ENCODE results near the gene LRBA. TPM values are rescaled to one million over a fixed set of nuclear protein-coding genes. Genes with fewer than 3 reads are reported as not detected.

The LRBA gene
- total RNA-seq, 1 donor from 2014 or later, result 68.0 TPM

DNA sequence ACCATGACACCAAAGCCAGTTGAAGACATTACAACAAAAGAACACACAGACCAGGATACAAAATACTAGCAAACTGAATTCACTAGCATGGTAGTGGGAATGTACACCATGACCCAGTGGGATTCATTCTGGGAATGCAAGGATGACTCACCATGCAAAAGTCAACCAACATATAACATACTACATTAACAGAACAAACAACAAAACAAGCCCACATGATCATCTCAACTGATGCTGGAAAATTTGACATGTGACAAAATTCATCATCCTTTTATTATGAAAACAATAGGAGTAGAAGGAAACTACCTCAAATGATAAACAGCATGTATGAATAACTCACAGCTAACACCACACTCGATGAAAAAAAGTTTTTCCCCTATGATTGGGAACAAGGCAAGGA lies 746.6 kb downstream of the LRBA start:
- peaks cover 0 to 8% of the 10 kb centered on the region in 2 donors for H3K36me3 ChIP-seq
- no peaks in the 10 kb centered on the region for H3K4me1 ChIP-seq
- intact Hi-C loops (cut with DNase I), result no loop called here
- no peak overlapping the region for H3K27ac ChIP-seq
- TF ChIP-seq, protein P1, sequence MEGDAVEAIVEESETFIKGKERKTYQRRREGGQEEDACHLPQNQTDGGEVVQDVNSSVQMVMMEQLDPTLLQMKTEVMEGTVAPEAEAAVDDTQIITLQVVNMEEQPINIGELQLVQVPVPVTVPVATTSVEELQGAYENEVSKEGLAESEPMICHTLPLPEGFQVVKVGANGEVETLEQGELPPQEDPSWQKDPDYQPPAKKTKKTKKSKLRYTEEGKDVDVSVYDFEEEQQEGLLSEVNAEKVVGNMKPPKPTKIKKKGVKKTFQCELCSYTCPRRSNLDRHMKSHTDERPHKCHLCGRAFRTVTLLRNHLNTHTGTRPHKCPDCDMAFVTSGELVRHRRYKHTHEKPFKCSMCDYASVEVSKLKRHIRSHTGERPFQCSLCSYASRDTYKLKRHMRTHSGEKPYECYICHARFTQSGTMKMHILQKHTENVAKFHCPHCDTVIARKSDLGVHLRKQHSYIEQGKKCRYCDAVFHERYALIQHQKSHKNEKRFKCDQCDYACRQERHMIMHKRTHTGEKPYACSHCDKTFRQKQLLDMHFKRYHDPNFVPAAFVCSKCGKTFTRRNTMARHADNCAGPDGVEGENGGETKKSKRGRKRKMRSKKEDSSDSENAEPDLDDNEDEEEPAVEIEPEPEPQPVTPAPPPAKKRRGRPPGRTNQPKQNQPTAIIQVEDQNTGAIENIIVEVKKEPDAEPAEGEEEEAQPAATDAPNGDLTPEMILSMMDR (IDR thresholded peaks at IDR 0.05), result no peak
- no peak for TF ChIP-seq POLR2A (IDR thresholded peaks at IDR 0.05)
- no peak for TF ChIP-seq POLR2AphosphoS5 (IDR thresholded peaks at IDR 0.05; ENCODE audit: insufficient read depth in 1 of 2, low read depth in 1 of 2)
- DNase-seq (ENCODE audit: extremely low spot score in 2 of 2), result no peak
- H3K9me3 ChIP-seq, result no peaks in the 10 kb centered on the region
- no peaks in the 10 kb centered on the region for H3K27me3 ChIP-seq
- no peak overlapping the region for H3K4me3 ChIP-seq

DNA sequence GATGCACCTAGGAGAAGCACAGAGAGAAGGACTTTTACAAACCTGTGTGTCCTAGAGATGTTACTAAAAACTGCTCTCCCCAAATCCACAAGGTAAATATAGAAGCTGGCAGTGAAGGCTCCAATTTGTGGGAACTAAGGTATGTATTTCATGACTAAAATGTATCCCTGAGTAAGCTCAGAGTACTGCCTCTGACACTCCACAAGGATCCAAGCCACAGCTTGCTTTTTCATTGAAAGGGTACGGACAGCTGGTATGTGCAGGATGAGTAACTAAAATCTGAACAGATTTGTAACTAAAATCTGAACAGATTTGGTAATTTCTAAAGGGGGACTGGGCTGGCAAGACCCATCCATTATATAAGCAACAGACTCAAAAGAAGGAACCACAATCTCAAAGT lies 749.3 kb downstream of the LRBA start:
- Histone ChIP-seq H3K27me3 (no peaks in the 10 kb centered on the region), H3K9me3 (no peaks in the 10 kb centered on the region), H3K4me3 (no peak overlapping the region), H3K4me1 (no peaks in the 10 kb centered on the region), H3K27ac (no peak overlapping the region), H3K36me3 (no peaks in the 10 kb centered on the region)
- intact Hi-C loops (cut with DNase I), result no loop called here
- DNase-seq (ENCODE audit: extremely low spot score in 2 of 2), result no peak
- TF ChIP-seq POLR2A (IDR thresholded peaks at IDR 0.05) (no peak), POLR2AphosphoS5 (IDR thresholded peaks at IDR 0.05; ENCODE audit: insufficient read depth in 1 of 2, low read depth in 1 of 2) (no peak)
- TF ChIP-seq, protein P1 (IDR thresholded peaks at IDR 0.05), result no peak

DNA sequence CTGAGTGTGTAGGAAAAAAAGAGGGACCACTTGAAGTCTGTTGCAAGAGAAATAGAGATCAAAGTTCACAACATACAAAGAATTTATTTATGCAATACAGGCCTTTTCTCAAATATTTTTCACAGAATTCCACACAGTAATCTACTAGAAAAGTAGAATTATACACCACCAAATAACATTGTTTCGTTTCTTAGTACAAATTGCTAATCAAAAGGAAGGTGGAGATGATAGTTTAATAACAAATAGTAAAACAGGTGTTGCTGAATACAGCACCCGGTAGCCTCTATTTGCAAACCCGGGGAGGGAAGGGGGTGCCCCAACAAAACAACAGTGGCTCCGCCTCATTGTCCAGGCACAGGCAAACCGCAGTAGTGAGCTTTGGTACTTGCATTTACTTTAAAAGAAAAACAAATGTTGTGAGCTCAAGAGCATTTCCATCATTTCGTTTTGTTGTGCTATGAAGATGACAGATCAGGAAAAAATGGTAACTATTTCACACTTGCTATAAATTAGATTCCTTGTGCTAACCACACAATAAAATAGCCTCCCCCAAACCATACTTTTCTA lies 750.4 kb downstream of the LRBA start:
- TF ChIP-seq POLR2AphosphoS5 (IDR thresholded peaks at IDR 0.05; ENCODE audit: insufficient read depth in 1 of 2, low read depth in 1 of 2), result no peak
- TF ChIP-seq, protein P1 (IDR thresholded peaks at IDR 0.05), result no peak
- TF ChIP-seq POLR2A (IDR thresholded peaks at IDR 0.05), result no peak
- Histone ChIP-seq H3K36me3 (no peaks in the 10 kb centered on the region), H3K27ac (no peak overlapping the region), H3K4me3 (no peak overlapping the region), H3K4me1 (no peaks in the 10 kb centered on the region), H3K27me3 (no peaks in the 10 kb centered on the region), H3K9me3 (no peaks in the 10 kb centered on the region)
- intact Hi-C loops (cut with DNase I), result no loop called here
- no peak for DNase-seq (ENCODE audit: extremely low spot score in 2 of 2)

DNA sequence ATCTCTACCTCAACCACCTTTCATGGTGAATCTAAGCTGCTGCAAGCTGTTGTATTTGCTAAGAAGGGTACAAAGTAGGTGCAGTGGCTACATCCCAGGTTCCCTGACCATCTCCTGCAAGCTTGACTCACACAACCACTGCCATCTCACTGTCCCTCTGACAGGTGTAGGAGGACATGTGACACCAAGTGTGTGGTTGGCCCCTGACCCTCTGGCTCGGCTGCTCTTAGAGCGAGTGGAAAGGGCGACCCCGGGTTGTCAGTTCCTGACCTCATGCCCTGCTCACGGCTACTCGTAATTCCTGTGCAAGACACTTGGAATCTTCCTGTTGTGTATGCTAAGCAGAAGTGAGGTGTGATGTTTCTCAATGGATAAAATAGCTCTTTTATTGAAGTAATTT lies 752.5 kb downstream of the LRBA start:
- TF ChIP-seq, protein P1 (IDR thresholded peaks at IDR 0.05), result no peak
- TF ChIP-seq POLR2A (IDR thresholded peaks at IDR 0.05) (no peak), POLR2AphosphoS5 (IDR thresholded peaks at IDR 0.05; ENCODE audit: insufficient read depth in 1 of 2, low read depth in 1 of 2) (no peak)
- H3K4me3 ChIP-seq, result no peak overlapping the region
- no peaks in the 10 kb centered on the region for H3K9me3 ChIP-seq
- H3K27me3 ChIP-seq, result no peaks in the 10 kb centered on the region
- DNase-seq (ENCODE audit: extremely low spot score in 2 of 2), result no peak
- intact Hi-C loops (cut with DNase I), result no loop called here
- H3K27ac ChIP-seq, result no peak overlapping the region
- no peaks in the 10 kb centered on the region for H3K4me1 ChIP-seq
- H3K36me3 ChIP-seq, result no peaks in the 10 kb centered on the region

DNA sequence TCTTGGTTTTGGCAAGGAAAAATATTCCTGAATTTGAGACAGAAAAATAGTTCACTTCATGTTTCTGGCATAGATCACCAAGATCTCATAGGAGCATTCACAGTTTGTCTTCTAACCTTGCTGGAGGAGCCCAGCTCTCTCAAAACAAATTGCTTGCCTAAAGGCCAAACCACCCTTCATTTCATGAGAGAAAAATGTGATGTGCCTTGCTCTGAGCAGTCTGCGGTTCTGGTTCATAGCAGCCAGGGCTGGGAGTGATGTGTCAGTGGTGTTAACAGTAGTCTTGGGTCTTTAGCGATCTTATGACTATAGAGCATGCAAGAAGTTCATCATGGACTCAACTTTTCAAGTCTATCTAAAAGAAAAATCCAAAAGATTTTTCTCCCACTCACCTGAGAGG lies 753.5 kb downstream of the LRBA start:
- TF ChIP-seq, protein P1 (IDR thresholded peaks at IDR 0.05), result no peak
- TF ChIP-seq POLR2A (IDR thresholded peaks at IDR 0.05) (no peak), POLR2AphosphoS5 (IDR thresholded peaks at IDR 0.05; ENCODE audit: insufficient read depth in 1 of 2, low read depth in 1 of 2) (no peak)
- no peaks in the 10 kb centered on the region for H3K36me3 ChIP-seq
- H3K4me3 ChIP-seq, result no peak overlapping the region
- no peak overlapping the region for H3K27ac ChIP-seq
- DNase-seq (ENCODE audit: extremely low spot score in 2 of 2), result no peak
- H3K9me3 ChIP-seq, result no peaks in the 10 kb centered on the region
- H3K4me1 ChIP-seq, result peaks cover 6% of the 10 kb centered on the region
- intact Hi-C loops (cut with DNase I), result no loop called here
- H3K27me3 ChIP-seq, result no peaks in the 10 kb centered on the region
